Posterior cingulate gyrus (tissue), 11 donors: ENCODE measurements around the gene SOX13.

ENCODE experiments used
- DNase-seq, 10 donors: peaks; one replicate each; pipeline versions ENCODE4 v3.0.0 to v3.0.0-alpha.2; 2020 to 2021; ENCODE audit warnings: mixed read lengths in 3 of 10
- intact Hi-C: fragments of 100-400 bp; cut with DNase I; formaldehyde crosslinking; loops from one replicate; pipeline ENCODE4 v1.15.1; 2023

The SOX13 gene

DNA sequence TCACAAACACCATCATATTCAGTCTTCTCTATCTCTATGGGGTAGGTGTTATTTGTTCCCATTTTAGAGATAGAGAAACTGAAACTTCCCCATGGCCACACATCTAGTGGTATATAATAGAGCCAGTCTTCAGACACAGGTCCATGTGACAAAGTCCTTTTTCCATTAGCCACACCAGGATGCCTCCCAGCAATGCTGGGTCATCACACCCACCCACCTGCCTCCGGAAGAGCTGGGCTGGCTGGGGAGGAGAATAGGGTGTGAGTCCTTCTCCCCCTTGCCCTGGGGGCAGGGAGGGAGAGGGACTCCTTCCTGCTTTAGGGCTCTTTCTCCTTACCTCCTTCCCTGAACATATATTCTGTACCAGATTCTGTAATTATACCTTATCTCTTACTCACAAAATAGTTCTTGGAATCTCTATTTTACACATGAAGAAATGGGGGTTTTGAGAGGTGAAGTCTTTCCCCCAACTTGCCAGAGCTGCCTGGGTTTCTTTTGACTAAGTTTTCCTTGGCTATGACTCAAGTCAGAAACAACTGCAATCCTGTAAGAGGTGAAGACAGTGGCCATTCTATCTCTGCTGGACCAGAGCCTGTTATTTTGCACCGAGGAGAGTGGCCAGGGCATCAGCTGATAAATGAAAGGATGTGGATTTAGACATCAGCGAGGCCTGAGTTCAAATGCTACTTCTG lies 30.0 kb downstream of the SOX13 start:
- intact Hi-C loops, result no loop called here
- DNase-seq, result no peak

GRCh38 chr1:204103431-204103741 lies 30.5 kb downstream of the SOX13 start:
- intact Hi-C loops, result no loop called here
- DNase-seq, result no peak

- no peak for DNase-seq
- intact Hi-C loops, result no loop called here
Observed at GRCh38 chr1:204104331-204105130, 31.6 kb downstream of the SOX13 start.

DNA sequence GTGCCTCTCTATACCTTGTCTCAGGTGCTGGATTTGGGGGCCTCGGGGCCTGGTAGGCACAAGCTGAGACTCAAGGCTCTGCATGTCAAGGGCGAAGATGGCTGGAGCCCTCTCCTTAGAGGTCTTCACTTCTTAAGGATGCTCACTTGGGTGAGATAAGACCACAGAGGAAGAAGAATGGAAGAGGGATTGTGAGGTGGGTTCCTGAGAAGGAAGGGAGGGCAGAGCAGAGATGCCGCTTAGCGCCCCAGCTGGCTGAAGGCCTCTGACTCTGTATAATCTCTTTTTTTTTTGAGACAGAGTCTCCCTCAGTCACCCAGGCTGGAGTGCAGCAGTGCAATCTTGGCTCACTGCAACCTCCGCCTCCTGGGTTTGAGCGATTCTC lies 32.2 kb downstream of the SOX13 start:
- no peak for DNase-seq
- intact Hi-C loops, result no loop called here

DNA sequence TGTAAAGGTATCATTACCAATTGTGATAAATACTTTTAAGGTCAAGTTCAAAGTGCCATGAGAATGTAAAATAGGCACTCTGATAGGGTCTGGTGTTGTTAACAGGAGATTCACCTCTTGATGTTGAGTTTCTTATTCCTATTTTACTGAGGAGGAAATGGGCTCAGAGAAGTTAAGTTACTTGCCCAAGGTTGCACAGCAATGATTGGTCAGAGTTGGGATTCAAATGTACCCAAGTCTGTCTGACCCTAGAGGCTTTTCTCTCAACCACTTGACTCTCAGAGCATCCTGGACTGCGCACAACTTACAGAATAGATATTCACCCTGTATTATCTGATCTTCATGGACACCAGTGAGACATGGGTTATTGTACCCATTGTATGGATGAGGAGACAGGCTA lies 33.9 kb downstream of the SOX13 start:
- intact Hi-C loops, result no loop called here
- no peak for DNase-seq

DNA sequence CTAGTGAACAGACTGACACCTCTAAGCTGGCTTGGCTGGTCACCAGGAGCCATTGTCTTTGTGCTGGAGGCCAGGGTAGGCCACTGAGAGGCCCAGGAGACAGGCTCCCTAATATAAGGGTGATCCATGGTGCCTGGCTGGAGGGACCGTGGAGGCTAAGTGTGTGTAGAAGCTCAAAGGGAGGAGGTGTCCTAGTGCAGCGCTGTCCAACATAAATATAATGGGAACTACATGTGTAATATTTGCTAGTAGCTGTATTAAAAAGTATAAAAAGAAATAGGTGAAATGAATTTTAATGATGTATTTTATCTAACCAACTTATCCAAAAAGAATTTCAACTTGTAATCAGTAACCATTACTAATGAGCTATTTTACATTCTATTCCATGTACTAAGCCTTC lies 35.0 kb downstream of the SOX13 start:
- DNase-seq, result no peak

GRCh38 chr1:204108312-204109141 lies 35.6 kb downstream of the SOX13 start:
- DNase-seq, result peak in 1 of 10 donors; percentile 79
- intact Hi-C loops, result no loop called here

More for the DNA sequence above, 35.0 kb downstream of the SOX13 start:
- intact Hi-C loops, result no loop called here

DNA sequence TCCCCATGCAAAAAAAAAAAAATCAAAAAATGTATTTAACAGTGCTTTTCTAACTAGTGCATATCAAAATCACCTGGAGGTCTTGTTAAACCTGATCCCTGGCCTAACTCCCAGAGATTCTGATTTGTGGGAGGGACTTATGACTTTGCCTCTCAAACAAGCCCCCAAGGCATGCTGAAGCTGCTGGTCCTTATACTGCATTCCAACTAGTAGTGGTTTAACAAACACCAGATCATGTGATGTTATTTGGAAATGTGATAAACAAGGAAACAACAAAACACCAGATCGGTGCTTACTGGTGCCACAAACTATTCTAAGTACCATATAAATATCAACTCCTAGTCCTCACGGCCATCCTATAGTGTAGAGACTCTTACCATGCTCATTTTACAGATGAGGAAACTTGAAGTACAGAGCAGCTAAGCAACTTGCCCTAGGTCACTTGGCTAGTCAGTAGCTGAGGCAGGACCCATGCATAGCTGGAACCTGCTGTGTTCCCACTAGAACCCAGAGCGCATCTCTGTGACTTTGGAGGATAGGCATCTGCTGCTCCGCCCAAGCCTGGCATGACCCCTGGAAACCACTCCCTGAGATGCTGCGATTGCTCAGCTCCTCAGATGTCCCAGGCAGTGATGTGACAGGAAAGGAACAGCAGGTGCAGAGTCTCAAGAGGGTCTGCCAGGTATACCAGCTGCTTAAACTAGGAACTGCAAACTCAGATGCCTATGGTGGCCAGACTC lies 38.1 kb downstream of the SOX13 start:
- intact Hi-C loops, result no loop called here
- peak in 1 of 10 donors; percentile 14 for DNase-seq

- peak in 1 of 10 donors; percentile 59 for DNase-seq
- intact Hi-C loops, result no loop called here
Observed at GRCh38 chr1:204112876-204113730, 40.2 kb downstream of the SOX13 start.

DNA sequence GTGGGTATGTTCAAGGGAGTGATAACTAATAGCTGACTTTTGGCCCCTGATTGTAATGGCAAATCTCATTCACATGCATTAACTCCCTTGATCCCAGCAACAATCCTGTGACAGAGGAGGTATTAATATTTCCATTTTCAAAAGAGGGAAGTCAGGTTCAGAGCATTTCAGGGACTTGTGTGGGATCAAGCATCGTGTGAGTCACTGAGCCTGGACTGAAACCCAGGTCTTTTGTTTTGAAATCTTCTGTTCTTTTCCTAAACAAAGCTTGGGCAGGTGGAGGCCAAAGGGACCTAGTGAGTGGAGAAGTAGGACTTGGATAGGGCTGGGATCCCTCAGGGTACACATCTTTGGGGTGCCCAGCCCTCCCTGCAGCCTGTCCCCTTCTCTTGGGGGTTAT lies 41.0 kb downstream of the SOX13 start:
- DNase-seq, result peak in 1 of 10 donors; percentile 29
- intact Hi-C loops, result no loop called here

- DNase-seq, result peak in 3 of 10 donors; percentile 53 to 62 (median 54)
- intact Hi-C loops, result no loop called here
Observed at GRCh38 chr1:204114606-204115005, 41.7 kb downstream of the SOX13 start.

DNA sequence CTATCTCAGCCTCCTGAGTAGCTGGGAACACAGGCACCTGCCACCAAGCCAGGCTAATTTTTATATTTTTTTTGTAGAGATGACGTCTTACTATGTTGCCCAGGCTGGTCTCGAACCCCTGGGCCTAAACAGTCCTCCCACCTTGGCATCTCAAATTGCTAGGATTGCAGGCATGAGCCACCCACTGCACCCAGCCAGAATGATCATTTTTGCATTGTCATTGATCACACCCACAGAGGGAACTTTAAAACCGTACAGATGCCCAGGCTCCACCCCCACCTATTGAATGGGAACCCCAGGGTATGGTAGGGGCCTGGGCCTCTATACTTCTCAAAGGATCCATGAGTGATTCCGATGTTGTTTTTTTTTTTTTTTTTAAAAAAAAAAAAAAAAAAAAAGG lies 42.2 kb downstream of the SOX13 start:
- intact Hi-C loops, result no loop called here
- peak in 3 of 10 donors; percentile 3 to 16 (median 14) for DNase-seq

DNA sequence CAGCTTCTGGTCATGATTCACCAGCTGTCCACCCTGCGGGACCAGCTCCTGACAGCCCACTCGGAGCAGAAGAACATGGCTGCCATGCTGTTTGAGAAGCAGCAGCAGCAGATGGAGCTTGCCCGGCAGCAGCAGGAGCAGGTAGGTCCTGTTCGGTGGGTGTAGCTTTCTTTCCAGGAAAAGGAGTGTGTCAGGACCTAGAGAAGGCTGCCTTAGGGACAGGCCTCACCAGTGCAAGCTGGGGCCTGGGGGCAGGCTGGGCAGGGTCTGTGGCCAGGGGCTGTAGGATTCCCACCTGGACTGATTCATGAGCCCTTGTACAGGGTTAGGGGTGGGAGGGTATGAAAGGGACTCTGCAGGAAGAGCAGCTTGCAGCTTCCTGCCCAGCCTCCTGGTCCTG lies 43.6 kb downstream of the SOX13 start:
- peak in 2 of 10 donors; percentile 49 to 72 for DNase-seq

DNA sequence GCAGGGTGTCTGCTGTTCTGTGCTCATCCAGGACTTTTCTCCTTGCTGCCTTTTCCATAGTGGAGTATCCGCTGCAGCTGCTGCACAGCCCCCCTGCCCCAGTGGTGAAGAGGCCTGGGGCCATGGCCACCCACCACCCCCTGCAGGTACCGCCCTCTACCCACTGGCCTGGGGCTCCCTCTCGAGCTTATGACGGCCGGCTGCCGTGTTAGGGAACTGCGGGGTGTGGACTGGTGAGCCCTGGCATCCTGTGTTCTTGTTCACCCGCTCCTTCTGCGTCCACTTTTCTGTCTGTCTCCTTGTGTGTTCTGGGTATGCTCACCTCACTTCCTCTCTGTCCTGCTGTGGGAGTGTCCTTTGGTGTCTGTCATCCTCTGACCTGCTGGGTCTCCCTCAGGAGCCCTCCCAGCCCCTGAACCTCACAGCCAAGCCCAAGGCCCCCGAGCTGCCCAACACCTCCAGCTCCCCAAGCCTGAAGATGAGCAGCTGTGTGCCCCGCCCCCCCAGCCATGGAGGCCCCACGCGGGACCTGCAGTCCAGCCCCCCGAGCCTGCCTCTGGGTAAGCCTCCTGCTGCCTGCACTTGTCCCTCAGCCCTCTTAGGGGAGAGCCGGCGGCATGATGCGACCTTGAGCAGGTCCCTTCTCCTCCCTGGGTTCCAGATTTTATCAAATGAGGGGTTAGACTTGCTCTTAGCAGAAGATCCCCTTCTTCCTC lies 49.1 kb downstream of the SOX13 start:
- peak in 2 of 10 donors; percentile 37 to 61 for DNase-seq
- intact Hi-C loops, result no loop called here

More for the DNA sequence above, 43.6 kb downstream of the SOX13 start:
- intact Hi-C loops, result no loop called here

DNA sequence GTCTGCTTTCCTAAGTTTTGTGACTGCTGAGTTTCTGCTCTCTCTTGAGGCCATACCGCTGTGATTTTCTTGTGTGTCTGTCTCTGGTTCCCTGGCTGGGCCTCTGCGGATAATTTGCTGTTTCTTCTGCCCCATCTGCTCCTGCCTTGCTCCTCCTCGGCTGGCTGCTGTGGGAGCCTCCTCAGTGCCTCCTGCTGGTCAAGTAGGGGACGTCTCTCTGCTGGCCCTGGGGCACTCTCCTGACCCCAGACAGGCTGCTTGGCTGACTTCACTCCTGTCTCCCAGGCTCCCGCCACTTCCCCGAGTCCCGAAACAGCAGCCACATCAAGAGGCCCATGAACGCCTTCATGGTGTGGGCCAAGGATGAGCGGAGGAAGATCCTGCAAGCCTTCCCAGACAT lies 50.5 kb downstream of the SOX13 start:
- intact Hi-C loops, result no loop called here
- no peak for DNase-seq

DNA sequence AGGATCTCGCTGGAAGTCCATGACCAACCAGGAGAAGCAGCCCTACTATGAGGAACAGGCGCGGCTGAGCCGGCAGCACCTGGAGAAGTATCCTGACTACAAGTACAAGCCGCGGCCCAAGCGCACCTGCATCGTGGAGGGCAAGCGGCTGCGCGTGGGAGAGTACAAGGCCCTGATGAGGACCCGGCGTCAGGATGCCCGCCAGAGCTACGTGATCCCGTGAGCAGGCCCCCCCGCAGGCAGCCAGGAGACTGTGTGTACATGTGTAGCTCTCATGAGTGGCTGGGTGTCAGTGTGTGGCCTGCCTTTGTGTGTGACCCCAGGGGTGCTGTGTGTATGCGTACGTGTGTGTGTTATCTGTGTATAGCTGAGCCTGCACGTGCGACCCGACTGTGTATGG lies 51.7 kb downstream of the SOX13 start:
- peak in 1 of 10 donors; percentile 80 for DNase-seq
- intact Hi-C loops, result loop anchor here (5.0 kb wide), 2 partner anchors 52 to 127 kb away; partner anchors contain the start of gene SOX13

DNA sequence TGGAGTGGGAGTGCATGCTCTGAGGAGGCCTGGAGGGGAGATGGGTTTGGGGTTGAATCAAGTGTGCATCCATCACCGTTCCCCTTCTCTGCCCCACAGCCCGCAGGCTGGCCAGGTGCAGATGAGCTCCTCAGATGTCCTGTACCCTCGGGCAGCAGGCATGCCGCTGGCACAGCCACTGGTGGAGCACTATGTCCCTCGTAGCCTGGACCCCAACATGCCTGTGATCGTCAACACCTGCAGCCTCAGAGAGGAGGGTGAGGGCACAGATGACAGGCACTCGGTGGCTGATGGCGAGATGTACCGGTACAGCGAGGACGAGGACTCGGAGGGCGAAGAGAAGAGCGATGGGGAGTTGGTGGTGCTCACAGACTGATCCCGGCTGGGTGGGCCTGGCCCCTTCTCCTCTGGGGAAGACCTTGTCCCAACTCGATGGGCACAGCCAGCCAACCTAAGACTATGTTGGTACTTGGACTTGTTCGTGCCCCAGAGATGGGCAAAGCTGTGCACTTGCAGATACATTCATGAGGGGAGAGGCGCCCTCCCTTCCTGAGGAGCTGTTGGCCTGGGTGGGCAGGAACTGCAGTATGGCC lies 52.9 kb downstream of the SOX13 start:
- intact Hi-C loops, result loop anchor here (5.0 kb wide), 2 partner anchors 54 to 129 kb away; partner anchors contain the start of gene SOX13
- peak in 2 of 10 donors; percentile 37 to 76 for DNase-seq

- peak in 2 of 10 donors; percentile 58 to 71 for DNase-seq
- intact Hi-C loops, result loop anchor here (5.0 kb wide), 2 partner anchors 54 to 129 kb away; partner anchors contain the start of gene SOX13
Observed at GRCh38 chr1:204126386-204126785, 53.5 kb downstream of the SOX13 start.
